Endodermal cell (in vitro differentiated cells): Measurements from ENCODE around the gene NREP. TPM values are rescaled to one million over a fixed set of nuclear protein-coding genes. Genes with fewer than 3 reads are reported as not detected.
A peak's percentile ranks its signal among the peaks of the same experiment; 100 is the strongest.

Experiments
- DNase-seq: peaks from one replicate; pipeline ENCODE4 v3.0.0-alpha.2; 2017
- H3K27ac ChIP-seq: 2 replicates; pipeline ENCODE4 v1.5.1; 2013; ENCODE audit warnings: mild to moderate bottlenecking, low read depth, low read length, moderate library complexity
- H3K27me3 ChIP-seq: 2 replicates; pipeline ENCODE4 v1.6.1; 2013; ENCODE audit warnings: mild to moderate bottlenecking, low read length, moderate library complexity; ENCODE audit not compliant: insufficient read depth, control insufficient read depth, poor library complexity, severe bottlenecking
- H3K36me3 ChIP-seq: 2 replicates; pipeline ENCODE4 v1.7.0; 2013; ENCODE audit warnings: mild to moderate bottlenecking, low read length, moderate library complexity; ENCODE audit not compliant: control insufficient read depth, insufficient read depth
- H3K4me1 ChIP-seq: one replicate; pipeline ENCODE4 v1.7.0; 2013; ENCODE audit warnings: low read length; ENCODE audit not compliant: control insufficient read depth, insufficient read depth
- H3K4me3 ChIP-seq: 2 replicates; pipeline ENCODE4 v1.5.1; 2013; ENCODE audit warnings: mild to moderate bottlenecking, low read length, moderate library complexity
- H3K9ac ChIP-seq: 2 replicates; pipeline ENCODE4 v1.6.1; 2013; ENCODE audit warnings: mild to moderate bottlenecking, low read length, moderate library complexity; ENCODE audit not compliant: poor library complexity, severe bottlenecking; ENCODE audit errors: extremely low read depth
- H3K9me3 ChIP-seq: 2 replicates; pipeline ENCODE4 v1.6.1; 2013; ENCODE audit warnings: mild to moderate bottlenecking, low read length, moderate library complexity; ENCODE audit not compliant: control insufficient read depth
- H3K27ac Mint-ChIP-seq: 2 replicates; pipeline ENCODE4 v1.8.0; 2020; ENCODE audit warnings: mixed read lengths
- H3K27me3 Mint-ChIP-seq: 2 replicates; pipeline ENCODE4 v1.8.0; 2021; ENCODE audit warnings: mild to moderate bottlenecking, mixed read lengths; ENCODE audit not compliant: insufficient read depth
- H3K36me3 Mint-ChIP-seq: 2 replicates; pipeline ENCODE4 v1.8.0; 2020; ENCODE audit warnings: low read depth, mixed read lengths
- H3K4me1 Mint-ChIP-seq: 2 replicates; pipeline ENCODE4 v1.8.0; 2020; ENCODE audit warnings: mixed read lengths
- H3K4me3 Mint-ChIP-seq: 2 replicates; pipeline ENCODE4 v1.8.0; 2020; ENCODE audit warnings: mild to moderate bottlenecking, moderate library complexity, mixed read lengths
- H3K9me3 Mint-ChIP-seq: 2 replicates; pipeline ENCODE4 v1.8.0; 2020; ENCODE audit warnings: mild to moderate bottlenecking, mixed read lengths
- WGBS, 2 experiments: methylation state at CpG; one replicate each; pipeline versions ENCODE4 v1.1.5 to v1.1.7; 2013; ENCODE audit warnings: missing lambda C conversion rate in 2 of 2, mixed read lengths in 1 of 2; ENCODE audit not compliant: insufficient coverage in 1 of 2, insufficient read length in 1 of 2; 5-methylcytosine and 5-hydroxymethylcytosine counted together
- total RNA-seq, 2 donors: library from RNA; stranded (reverse); fragmentation: NEBNext Ultra II Directional in 1 of 2; extraction: Animal tissue kit (Norgen Biotek cat#: 25700) in 1 of 2; gene quantifications; 2 replicates in 1 of 2; 3 replicates in 1 of 2; pipeline ENCODE4 v1.2.1, GENCODE V29; 2021
- TF ChIP-seq, protein P1 (sequence below): fragments of 200-600 bp; sonication (generic); conservative IDR thresholded peaks from 2 replicates; pipeline ENCODE4 v1.5.0; 2021; ENCODE audit warnings: antibody characterized with exemption, mild to moderate bottlenecking

Gene NREP
- total RNA-seq, 2 donors from 2014 or later: 212 to 238 TPM

DNA sequence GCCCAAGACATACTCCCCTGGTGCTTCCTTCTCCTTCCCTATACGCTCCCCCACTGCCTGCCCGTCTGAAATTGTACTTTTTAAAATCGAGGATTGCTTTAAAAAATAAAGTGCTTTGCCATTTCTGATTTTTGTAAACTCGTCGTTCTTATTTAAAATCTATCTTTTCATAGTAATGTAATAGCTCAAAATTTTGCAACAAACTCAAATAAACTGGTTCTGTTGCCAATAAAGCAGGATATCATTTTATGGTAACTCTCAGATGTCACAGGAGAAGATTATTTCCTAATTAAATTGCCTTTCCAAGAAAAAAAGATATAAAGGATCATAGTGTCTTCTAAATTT is 1.3 kb upstream of the NREP start:
- Histone ChIP-seq H3K4me3 (peak overlapping the region; percentile 75), H3K9ac (peak overlapping the region; percentile 81)
- no peaks in the 10 kb centered on the region for H3K27me3 Mint-ChIP-seq

DNA sequence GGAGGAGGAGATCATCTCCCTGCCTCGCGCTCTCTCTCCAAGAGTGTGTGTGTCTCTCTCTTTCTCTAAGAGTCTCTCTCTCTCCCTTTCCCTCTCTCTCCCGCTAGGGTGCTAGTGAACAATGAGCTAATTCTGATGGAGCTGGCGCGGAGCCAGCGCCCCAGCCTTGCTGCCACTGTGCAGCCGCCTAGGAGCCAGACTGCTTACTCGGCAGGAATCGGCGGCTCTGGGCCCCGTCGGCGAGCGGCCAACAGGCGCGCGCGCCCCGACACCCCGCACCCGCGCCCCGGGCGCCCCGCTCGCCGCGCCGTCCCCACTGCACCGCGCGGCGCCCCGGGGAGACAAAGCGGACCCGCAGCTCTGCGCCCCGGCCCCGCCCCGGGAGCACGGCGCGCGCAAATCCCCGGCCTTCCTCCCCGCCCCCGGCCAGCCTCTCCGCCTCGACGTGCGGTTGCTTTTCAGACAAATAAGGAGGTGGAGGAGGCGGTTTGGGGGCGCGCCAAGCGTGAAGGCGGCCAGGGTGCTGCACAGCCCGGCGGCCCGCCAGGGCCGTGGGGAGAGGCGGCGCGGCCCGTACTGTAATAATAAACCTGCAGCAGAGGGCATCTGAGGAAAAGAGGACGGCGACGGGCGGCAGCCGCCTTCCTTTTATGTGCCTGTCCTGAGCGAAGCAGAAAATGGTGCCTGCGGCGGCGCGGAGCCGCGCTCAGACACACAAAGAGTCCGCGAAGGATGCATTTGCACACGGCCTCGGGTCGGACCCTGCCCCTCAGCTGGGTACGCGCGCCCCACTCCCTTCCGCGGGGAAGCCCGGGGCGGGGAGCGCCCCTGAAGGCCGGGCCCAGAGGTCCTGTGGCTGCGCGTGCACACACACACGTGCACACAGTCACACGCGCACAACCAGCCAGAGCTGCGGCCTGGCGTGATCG is 625 bp upstream of the NREP start:
- H3K27ac Mint-ChIP-seq: peak overlapping the region; percentile 94
- H3K4me1 Mint-ChIP-seq: peaks cover 23% of the 10 kb centered on the region
- H3K36me3 Mint-ChIP-seq: peaks cover 10% of the 10 kb centered on the region

More for the DNA sequence above, 1.3 kb upstream of the NREP start:
- Mint-ChIP-seq H3K36me3 (peaks cover 8% of the 10 kb centered on the region), H3K9me3 (no peaks in the 10 kb centered on the region), H3K4me3 (peak overlapping the region; percentile 89), H3K27ac (peak overlapping the region; percentile 83), H3K4me1 (peaks cover 29% of the 10 kb centered on the region)
- TF ChIP-seq, protein P1, sequence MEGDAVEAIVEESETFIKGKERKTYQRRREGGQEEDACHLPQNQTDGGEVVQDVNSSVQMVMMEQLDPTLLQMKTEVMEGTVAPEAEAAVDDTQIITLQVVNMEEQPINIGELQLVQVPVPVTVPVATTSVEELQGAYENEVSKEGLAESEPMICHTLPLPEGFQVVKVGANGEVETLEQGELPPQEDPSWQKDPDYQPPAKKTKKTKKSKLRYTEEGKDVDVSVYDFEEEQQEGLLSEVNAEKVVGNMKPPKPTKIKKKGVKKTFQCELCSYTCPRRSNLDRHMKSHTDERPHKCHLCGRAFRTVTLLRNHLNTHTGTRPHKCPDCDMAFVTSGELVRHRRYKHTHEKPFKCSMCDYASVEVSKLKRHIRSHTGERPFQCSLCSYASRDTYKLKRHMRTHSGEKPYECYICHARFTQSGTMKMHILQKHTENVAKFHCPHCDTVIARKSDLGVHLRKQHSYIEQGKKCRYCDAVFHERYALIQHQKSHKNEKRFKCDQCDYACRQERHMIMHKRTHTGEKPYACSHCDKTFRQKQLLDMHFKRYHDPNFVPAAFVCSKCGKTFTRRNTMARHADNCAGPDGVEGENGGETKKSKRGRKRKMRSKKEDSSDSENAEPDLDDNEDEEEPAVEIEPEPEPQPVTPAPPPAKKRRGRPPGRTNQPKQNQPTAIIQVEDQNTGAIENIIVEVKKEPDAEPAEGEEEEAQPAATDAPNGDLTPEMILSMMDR: no peak
- H3K4me1 ChIP-seq: peaks cover 13% of the 10 kb centered on the region
- 0 to 14% methylated on average over 3 to 5 of the region's 5 CpGs for WGBS, 2 experiments
- peak overlapping the region; percentile 100 for H3K27ac ChIP-seq
- DNase-seq: no peak
- H3K9me3 ChIP-seq: no peaks in the 10 kb centered on the region
- H3K27me3 ChIP-seq: no peaks in the 10 kb centered on the region
- H3K36me3 ChIP-seq: peaks cover 12% of the 10 kb centered on the region

DNA sequence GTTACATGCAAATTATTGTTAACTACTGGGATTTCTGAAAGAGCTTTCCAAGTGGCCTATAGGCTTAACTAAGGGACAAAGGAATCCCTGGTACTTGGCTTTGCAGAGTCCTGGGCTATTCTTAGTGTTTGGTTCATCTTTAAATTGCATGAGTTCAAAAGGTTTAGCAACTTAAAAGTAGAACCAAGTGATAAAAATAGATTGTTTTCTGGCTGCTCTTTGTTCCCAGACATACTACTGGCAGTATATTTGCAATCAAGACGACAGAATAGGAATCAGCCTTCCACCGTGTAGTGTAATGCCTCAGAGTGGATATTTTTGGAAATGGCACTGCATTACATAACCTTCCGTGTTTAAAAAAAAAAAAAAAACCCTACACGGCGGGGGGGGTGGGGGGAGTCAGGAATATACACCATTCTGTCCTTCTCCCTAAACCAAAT is 1.0 kb downstream of the NREP start:
- Mint-ChIP-seq H3K9me3 (no peaks in the 10 kb centered on the region), H3K4me3 (peak overlapping the region; percentile 89), H3K27me3 (no peaks in the 10 kb centered on the region), H3K4me1 (peaks cover 25% of the 10 kb centered on the region), H3K36me3 (peaks cover 20% of the 10 kb centered on the region), H3K27ac (peak overlapping the region; percentile 80)
- Histone ChIP-seq H3K27me3 (no peaks in the 10 kb centered on the region), H3K4me1 (peaks cover 6% of the 10 kb centered on the region), H3K9ac (peak overlapping the region; percentile 92), H3K27ac (peak overlapping the region; percentile 97), H3K4me3 (peak overlapping the region; percentile 99), H3K36me3 (peaks cover 30% of the 10 kb centered on the region), H3K9me3 (no peaks in the 10 kb centered on the region)
- 0% methylated on average over 2 of the region's 5 CpGs; no CpG with 5 or more reads in 1 of the 2 experiments for WGBS, 2 experiments
- DNase-seq: no peak
- TF ChIP-seq, protein P1: no peak

More for the DNA sequence above, 625 bp upstream of the NREP start:
- Mint-ChIP-seq H3K9me3 (no peaks in the 10 kb centered on the region), H3K4me3 (peak overlapping the region; percentile 89), H3K27me3 (no peaks in the 10 kb centered on the region)
- Histone ChIP-seq H3K4me3 (peak overlapping the region; percentile 99), H3K9me3 (no peaks in the 10 kb centered on the region), H3K27ac (peak overlapping the region; percentile 100), H3K4me1 (peaks cover 7% of the 10 kb centered on the region), H3K9ac (peak overlapping the region; percentile 81), H3K27me3 (no peaks in the 10 kb centered on the region), H3K36me3 (peaks cover 16% of the 10 kb centered on the region)
- DNase-seq: peak; percentile 92
- WGBS, 2 experiments: 1 to 3% methylated on average over 23 to 98 of the region's 98 CpGs
- TF ChIP-seq, protein P1: peak; percentile 60
